HEK293 (cell line): ENCODE data around the gene MBLAC1.

Experiments
- CTCF ChIA-PET: fragments of 350-600 bp; formaldehyde crosslinking; extraction: SDS; loops from one replicate; lab custom pipeline; 2021; ENCODE audit warnings: antibody characterized with exemption; lab: Yijun Ruan, JAX
- POLR2A ChIA-PET: fragments of 300-600 bp; formaldehyde crosslinking; extraction: SDS; loops from one replicate; lab custom pipeline; 2020; ENCODE audit warnings: antibody characterized with exemption, inconsistent platforms; lab: Yijun Ruan, JAX
- H3K27ac ChIP-seq: fragments of 200-500 bp; sonication (Bioruptor generic); 2 replicates; pipeline ENCODE4 v1.5.1; 2014; ENCODE audit warnings: low read depth, low read length, control low read depth, inconsistent platforms; ENCODE audit errors: extremely low read depth
- H3K36me3 ChIP-seq, 2 experiments: fragments of 200-500 bp in 1 of 2; sonication (Bioruptor generic) in 1 of 2; 1 replicate in 1 of 2; 2 replicates in 1 of 2; pipeline ENCODE4 v1.5.1; 2014 to 2017; ENCODE audit warnings: inconsistent platforms in 2 of 2, low read length in 2 of 2; ENCODE audit not compliant: control insufficient read depth in 2 of 2, insufficient read depth in 1 of 2
- H3K4me1 ChIP-seq: fragments of 200-500 bp; sonication (Bioruptor generic); 2 replicates; pipeline ENCODE4 v1.5.1; 2014; ENCODE audit warnings: mild to moderate bottlenecking, low read length, inconsistent platforms; ENCODE audit not compliant: control insufficient read depth, insufficient read depth
- H3K4me3 ChIP-seq: 2 replicates; pipeline ENCODE4 v1.5.1; 2011; ENCODE audit warnings: low read depth, mild to moderate bottlenecking, control low read depth, low read length, moderate library complexity
- H3K9me3 ChIP-seq: fragments of 200-500 bp; sonication (Bioruptor generic); 2 replicates; pipeline ENCODE4 v1.5.1; 2014; ENCODE audit warnings: low read depth, low read length, inconsistent platforms; ENCODE audit not compliant: control insufficient read depth, insufficient read depth
- CTCF ChIP-seq: fragments of 450-650 bp; formaldehyde crosslinking; IDR thresholded peaks from 2 replicates; pipeline ENCODE4 v1.5.1; 2016; ENCODE audit warnings: missing biosample characterization, missing genetic modification characterization
- GLI2 ChIP-seq: fragments of 450-650 bp; formaldehyde crosslinking; IDR thresholded peaks from 2 replicates; pipeline ENCODE4; 2017; ENCODE audit warnings: missing biosample characterization, missing genetic modification characterization, low read depth, borderline replicate concordance
- KLF7 ChIP-seq: fragments of 450-650 bp; formaldehyde crosslinking; IDR thresholded peaks from 2 replicates; pipeline ENCODE4 v1.5.1; 2016; ENCODE audit warnings: missing biosample characterization, missing genetic modification characterization, borderline replicate concordance
- KLF9 ChIP-seq: fragments of 450-650 bp; formaldehyde crosslinking; IDR thresholded peaks from 2 replicates; pipeline ENCODE4 v1.5.1; 2016; ENCODE audit warnings: missing biosample characterization, missing genetic modification characterization, low read depth
- OSR2 ChIP-seq: fragments of 450-650 bp; formaldehyde crosslinking; IDR thresholded peaks from 2 replicates; pipeline ENCODE4 v1.5.1; 2016; ENCODE audit warnings: missing biosample characterization, missing genetic modification characterization
- PATZ1 ChIP-seq: fragments of 450-650 bp; formaldehyde crosslinking; IDR thresholded peaks from 2 replicates; pipeline ENCODE4 v1.5.1; 2016; ENCODE audit warnings: missing biosample characterization, missing genetic modification characterization
- PRDM4 ChIP-seq: fragments of 450-650 bp; formaldehyde crosslinking; IDR thresholded peaks from 2 replicates; pipeline ENCODE4 v1.5.1; 2017; ENCODE audit warnings: missing biosample characterization, missing genetic modification characterization
- RBAK ChIP-seq: fragments of 450-650 bp; formaldehyde crosslinking; IDR thresholded peaks from 2 replicates; pipeline ENCODE4 v1.5.1; 2016; ENCODE audit warnings: missing biosample characterization, missing genetic modification characterization
- SCRT1 ChIP-seq: fragments of 450-650 bp; formaldehyde crosslinking; IDR thresholded peaks from 2 replicates; pipeline ENCODE4 v1.5.1; 2016; ENCODE audit warnings: missing biosample characterization, missing genetic modification characterization, borderline replicate concordance
- SP3 ChIP-seq: fragments of 450-650 bp; formaldehyde crosslinking; IDR thresholded peaks from 2 replicates; pipeline ENCODE4 v1.5.1; 2016; ENCODE audit warnings: missing biosample characterization, missing genetic modification characterization
- SP7 ChIP-seq: fragments of 450-650 bp; formaldehyde crosslinking; IDR thresholded peaks from 2 replicates; pipeline ENCODE4 v1.5.1; 2016; ENCODE audit warnings: missing biosample characterization, missing genetic modification characterization
- ZBTB20 ChIP-seq: fragments of 450-650 bp; formaldehyde crosslinking; IDR thresholded peaks from 2 replicates; pipeline ENCODE4 v1.5.1; 2016; ENCODE audit warnings: missing biosample characterization, missing genetic modification characterization
- ZBTB48 ChIP-seq: fragments of 450-650 bp; formaldehyde crosslinking; IDR thresholded peaks from 2 replicates; pipeline ENCODE4 v1.5.1; 2016; ENCODE audit warnings: missing biosample characterization, missing genetic modification characterization
- ZFP69B ChIP-seq: fragments of 450-650 bp; formaldehyde crosslinking; IDR thresholded peaks from 2 replicates; pipeline ENCODE4 v1.5.1; 2016; ENCODE audit warnings: missing biosample characterization, missing genetic modification characterization
- ZNF114 ChIP-seq: fragments of 450-650 bp; formaldehyde crosslinking; IDR thresholded peaks from 2 replicates; pipeline ENCODE4 v1.5.0; 2017; ENCODE audit warnings: missing biosample characterization, missing genetic modification characterization
- ZNF155 ChIP-seq: fragments of 450-650 bp; formaldehyde crosslinking; IDR thresholded peaks from 2 replicates; pipeline ENCODE4 v1.5.1; 2016; ENCODE audit warnings: missing biosample characterization, missing genetic modification characterization
- ZNF16 ChIP-seq: fragments of 450-650 bp; formaldehyde crosslinking; IDR thresholded peaks from 2 replicates; pipeline ENCODE4 v1.5.1; 2016; ENCODE audit warnings: low read depth, missing biosample characterization, missing genetic modification characterization
- ZNF184 ChIP-seq: fragments of 450-650 bp; IDR thresholded peaks from 2 replicates; pipeline ENCODE4 v1.5.1; 2018; ENCODE audit warnings: missing biosample characterization, mild to moderate bottlenecking, missing genetic modification characterization
- ZNF214 ChIP-seq: fragments of 450-650 bp; formaldehyde crosslinking; IDR thresholded peaks from 2 replicates; pipeline ENCODE4 v1.5.1; 2017; ENCODE audit warnings: missing biosample characterization, mild to moderate bottlenecking, missing genetic modification characterization, borderline replicate concordance
- ZNF221 ChIP-seq: fragments of 450-650 bp; formaldehyde crosslinking; IDR thresholded peaks from 2 replicates; pipeline ENCODE4 v1.5.1; 2017; ENCODE audit warnings: missing biosample characterization, missing genetic modification characterization, borderline replicate concordance
- ZNF24 ChIP-seq: fragments of 450-650 bp; formaldehyde crosslinking; IDR thresholded peaks from 2 replicates; pipeline ENCODE4 v1.5.1; 2016; ENCODE audit warnings: missing biosample characterization, missing genetic modification characterization
- ZNF341 ChIP-seq: fragments of 450-650 bp; formaldehyde crosslinking; IDR thresholded peaks from 2 replicates; pipeline ENCODE4; 2016; ENCODE audit warnings: low read depth, missing biosample characterization, missing genetic modification characterization
- ZNF433 ChIP-seq: fragments of 450-650 bp; formaldehyde crosslinking; IDR thresholded peaks from 2 replicates; pipeline ENCODE4 v1.5.1; 2016; ENCODE audit warnings: missing biosample characterization, missing genetic modification characterization, low read depth
- ZNF488 ChIP-seq: fragments of 450-650 bp; formaldehyde crosslinking; IDR thresholded peaks from 2 replicates; pipeline ENCODE4 v1.5.1; 2016; ENCODE audit warnings: missing biosample characterization, missing genetic modification characterization
- ZNF510 ChIP-seq: fragments of 450-650 bp; formaldehyde crosslinking; IDR thresholded peaks from 2 replicates; pipeline ENCODE4 v1.5.1; 2018; ENCODE audit warnings: mild to moderate bottlenecking, missing genetic modification characterization, missing biosample characterization; ENCODE audit not compliant: insufficient replicate concordance
- ZNF530 ChIP-seq: fragments of 450-650 bp; formaldehyde crosslinking; IDR thresholded peaks from 2 replicates; pipeline ENCODE4 v1.5.1; 2016; ENCODE audit warnings: low read depth, missing biosample characterization, missing genetic modification characterization
- ZNF548 ChIP-seq: fragments of 450-650 bp; formaldehyde crosslinking; IDR thresholded peaks from 2 replicates; pipeline ENCODE4 v1.5.1; 2016; ENCODE audit warnings: missing biosample characterization, missing genetic modification characterization
- ZNF623 ChIP-seq: fragments of 450-650 bp; formaldehyde crosslinking; IDR thresholded peaks from 2 replicates; pipeline ENCODE4 v1.5.1; 2016; ENCODE audit warnings: missing biosample characterization, missing genetic modification characterization
- ZNF677 ChIP-seq: fragments of 450-650 bp; IDR thresholded peaks from 2 replicates; pipeline ENCODE4 v1.5.0; 2018; ENCODE audit warnings: missing biosample characterization, mild to moderate bottlenecking, missing genetic modification characterization, moderate library complexity
- ZNF76 ChIP-seq: fragments of 450-650 bp; formaldehyde crosslinking; IDR thresholded peaks from 2 replicates; pipeline ENCODE4; 2016; ENCODE audit warnings: low read depth, missing biosample characterization, missing genetic modification characterization, borderline replicate concordance
- ZNF791 ChIP-seq: fragments of 450-650 bp; formaldehyde crosslinking; IDR thresholded peaks from 2 replicates; pipeline ENCODE4 v1.5.1; 2016; ENCODE audit warnings: missing biosample characterization, missing genetic modification characterization
- ZNF792 ChIP-seq: fragments of 450-650 bp; formaldehyde crosslinking; IDR thresholded peaks from 2 replicates; pipeline ENCODE4 v1.5.1; 2016; ENCODE audit warnings: missing biosample characterization, missing genetic modification characterization
- ZSCAN23 ChIP-seq: fragments of 450-650 bp; formaldehyde crosslinking; IDR thresholded peaks from 2 replicates; pipeline ENCODE4 v1.5.1; 2016; ENCODE audit warnings: missing biosample characterization, missing genetic modification characterization
- ZSCAN30 ChIP-seq: fragments of 450-650 bp; IDR thresholded peaks from 2 replicates; pipeline ENCODE4 v1.5.1; 2018; ENCODE audit warnings: missing biosample characterization, mild to moderate bottlenecking, missing genetic modification characterization, moderate library complexity

MBLAC1 gene

GRCh38 chr7:100171087-100171681, 44.4 kb downstream of the MBLAC1 start:
- no peaks in the 10 kb centered on the region for H3K9me3 ChIP-seq
- POLR2A ChIA-PET, result interaction anchor here (1.4 kb wide), 1 partner anchor 22 kb away, joined by 5 read pairs; the partner anchor contains the start of gene LAMTOR4
- no peak overlapping the region for H3K27ac ChIP-seq
- CTCF ChIA-PET, result no interaction called here
- H3K36me3 ChIP-seq, result no peaks in the 10 kb centered on the region
- peak overlapping the region; percentile 28 for H3K4me3 ChIP-seq
- H3K4me1 ChIP-seq, result peaks cover 5% of the 10 kb centered on the region
- TF ChIP-seq RBAK (no peak), ZNF155 (tag by site-specific recombination) (no peak), ZBTB20 (tag by site-specific recombination) (no peak), SP7 (no peak), ZNF16 (tag by site-specific recombination) (no peak), CTCF (tag by site-specific recombination) (no peak), ZNF510 (no peak), ZNF548 (tag by site-specific recombination) (no peak), ZNF214 (no peak), KLF7 (tag by site-specific recombination) (no peak), ZNF341 (no peak), ZFP69B (tag by site-specific recombination) (no peak), ZNF677 (no peak), ZNF488 (tag by site-specific recombination) (no peak), ZNF792 (tag by site-specific recombination) (no peak), ZNF791 (tag by site-specific recombination) (no peak), PATZ1 (tag by site-specific recombination) (peak; percentile 30; the same call in 1 of the 2 replicates), SCRT1 (tag by site-specific recombination) (no peak), ZSCAN30 (tag by site-specific recombination) (no peak), ZSCAN23 (tag by site-specific recombination) (no peak), ZBTB48 (tag by site-specific recombination) (no peak), ZNF221 (tag by site-specific recombination) (no peak), ZNF184 (tag by site-specific recombination) (no peak), ZNF76 (tag by site-specific recombination) (no peak), ZNF24 (peak; percentile 55; the same call in 1 of the 2 replicates), ZNF114 (tag by site-specific recombination) (no peak), ZNF623 (tag by site-specific recombination) (no peak), KLF9 (peak; percentile 46), ZNF530 (tag by site-specific recombination) (no peak), ZNF433 (tag by site-specific recombination) (no peak), OSR2 (tag by site-specific recombination) (no peak), PRDM4 (no peak), GLI2 (tag by site-specific recombination) (no peak), SP3 (peak; percentile 69)
